GM23338 (cell line): Measurements from ENCODE around the gene COX8A. TPM values are rescaled to one million over a fixed set of nuclear protein-coding genes. Genes with fewer than 3 reads are reported as not detected.

ENCODE experiments used
- ATAC-seq: fragments of 200-7000 bp; cut with Tn5 transposase; 3 replicates; pipeline ENCODE4 v1.9.1; 2020
- DNase-seq: peaks from one replicate; pipeline ENCODE4 v3.0.0-alpha.2; 2015; ENCODE audit warnings: low spot score
- H2AFZ ChIP-seq: fragments of 200-600 bp; sonication (generic); 2 replicates; pipeline ENCODE4 v1.8.0; 2016; ENCODE audit warnings: antibody characterized with exemption, mild to moderate bottlenecking, moderate library complexity
- H3F3A ChIP-seq: fragments of 200-600 bp; sonication (generic); replicated peaks from 2 replicates; pipeline ENCODE4 v1.8.0; 2017; ENCODE audit warnings: antibody characterized with exemption, mixed run types, low read depth
- H3K27ac ChIP-seq: fragments of 200-600 bp; sonication (generic); 2 replicates; pipeline ENCODE4 v1.6.1; 2016; ENCODE audit warnings: low read depth
- H3K27me3 ChIP-seq: fragments of 200-600 bp; sonication (generic); 2 replicates; pipeline ENCODE4 v1.8.0; 2016; ENCODE audit warnings: mild to moderate bottlenecking, mixed run types, moderate library complexity; ENCODE audit not compliant: insufficient read depth
- H3K36me3 ChIP-seq: fragments of 200-600 bp; sonication (generic); 2 replicates; pipeline ENCODE4 v1.8.0; 2016; ENCODE audit warnings: mild to moderate bottlenecking; ENCODE audit not compliant: insufficient read depth
- H3K4me1 ChIP-seq: fragments of 200-600 bp; sonication (generic); 2 replicates; pipeline ENCODE4 v1.8.0; 2016; ENCODE audit warnings: mild to moderate bottlenecking, moderate library complexity; ENCODE audit not compliant: insufficient read depth
- H3K4me2 ChIP-seq: fragments of 200-600 bp; sonication (generic); 2 replicates; pipeline ENCODE4 v1.7.1; 2017; ENCODE audit warnings: mixed run types
- H3K4me3 ChIP-seq: fragments of 200-600 bp; sonication (generic); 2 replicates; pipeline ENCODE4 v1.6.1; 2016; ENCODE audit warnings: mixed run types
- H3K79me2 ChIP-seq: fragments of 200-600 bp; sonication (generic); replicated peaks from 2 replicates; pipeline ENCODE4 v1.8.0; 2017; ENCODE audit warnings: mild to moderate bottlenecking; ENCODE audit not compliant: insufficient read depth
- H3K9me2 ChIP-seq: fragments of 200-600 bp; sonication (generic); 2 replicates; pipeline ENCODE4 v1.8.0; 2017; ENCODE audit not compliant: insufficient read depth
- H4K20me1 ChIP-seq: fragments of 200-600 bp; sonication (generic); replicated peaks from 2 replicates; pipeline ENCODE4 v1.8.0; 2017; ENCODE audit warnings: mild to moderate bottlenecking; ENCODE audit not compliant: insufficient read depth
- H3K27ac Mint-ChIP-seq: 2 replicates; pipeline ENCODE4 v1.8.0; 2020; ENCODE audit warnings: inconsistent platforms, mild to moderate bottlenecking, moderate library complexity, mixed read lengths
- H3K27me3 Mint-ChIP-seq: 3 replicates; pipeline ENCODE4 v1.8.0; 2022; ENCODE audit warnings: low read depth, mild to moderate bottlenecking, moderate library complexity, mixed read lengths, inconsistent platforms; ENCODE audit not compliant: insufficient read depth, poor library complexity
- H3K36me3 Mint-ChIP-seq: 3 replicates; pipeline ENCODE4 v1.8.0; 2021; ENCODE audit warnings: low read depth, mild to moderate bottlenecking, inconsistent platforms, moderate library complexity, mixed read lengths
- H3K4me1 Mint-ChIP-seq: 3 replicates; pipeline ENCODE4 v1.8.0; 2020; ENCODE audit warnings: mild to moderate bottlenecking, inconsistent platforms, mixed read lengths
- H3K4me3 Mint-ChIP-seq: 3 replicates; pipeline ENCODE4 v1.8.0; 2021; ENCODE audit warnings: moderate library complexity, mild to moderate bottlenecking, inconsistent platforms, mixed read lengths
- H3K9me3 Mint-ChIP-seq: 3 replicates; pipeline ENCODE4 v1.8.0; 2020; ENCODE audit warnings: moderate library complexity, mild to moderate bottlenecking, inconsistent platforms, mixed read lengths
- CREB1 ChIP-seq: fragments of 250-450 bp; sonication (Bioruptor Pico); IDR thresholded peaks from 2 replicates; pipeline ENCODE4 v1.5.0; 2020; ENCODE audit warnings: low read depth, mild to moderate bottlenecking, moderate library complexity
- ETS1 ChIP-seq: IDR thresholded peaks from 2 replicates; pipeline ENCODE4 v1.6.1; 2016; ENCODE audit warnings: antibody characterized with exemption
- EZH2 ChIP-seq: fragments of 200-600 bp; sonication (generic); IDR thresholded peaks from one replicate; pipeline ENCODE4 v1.8.0; 2017; ENCODE audit warnings: antibody characterized with exemption, mild to moderate bottlenecking, low read depth; ENCODE audit not compliant: unreplicated experiment
- EZH2phosphoT487 ChIP-seq: fragments of 200-600 bp; sonication (generic); IDR thresholded peaks from one replicate; pipeline ENCODE4 v1.8.1; 2018; ENCODE audit warnings: antibody characterized with exemption; ENCODE audit not compliant: unreplicated experiment
- JUNB ChIP-seq: IDR thresholded peaks from one replicate; pipeline ENCODE4 v1.6.1; 2016; ENCODE audit warnings: antibody characterized with exemption; ENCODE audit not compliant: unreplicated experiment
- NANOG ChIP-seq: IDR thresholded peaks from 2 replicates; pipeline ENCODE4 v1.6.1; 2016; ENCODE audit warnings: antibody characterized with exemption, borderline replicate concordance
- POLR2AphosphoS5 ChIP-seq: IDR thresholded peaks from 2 replicates; pipeline ENCODE4 v1.6.1; 2016; ENCODE audit warnings: antibody characterized with exemption, low read depth
- REST ChIP-seq: IDR thresholded peaks from one replicate; pipeline ENCODE4 v1.6.1; 2018; ENCODE audit warnings: antibody characterized with exemption; ENCODE audit not compliant: unreplicated experiment
- STAT1 ChIP-seq: IDR thresholded peaks from one replicate; pipeline ENCODE4 v1.6.1; 2016; ENCODE audit warnings: antibody characterized with exemption; ENCODE audit not compliant: unreplicated experiment
- ZNF114 ChIP-seq: fragments of 250-450 bp; sonication (Bioruptor Pico); IDR thresholded peaks from 2 replicates; pipeline ENCODE4 v1.5.0; 2020; ENCODE audit warnings: mild to moderate bottlenecking, moderate library complexity
- ZNF331 ChIP-seq: fragments of 250-450 bp; sonication (Bioruptor Pico); IDR thresholded peaks from 2 replicates; pipeline ENCODE4 v1.5.0; 2020; ENCODE audit warnings: low read depth, mild to moderate bottlenecking, moderate library complexity
- polyA plus RNA-seq: library from polyadenylated mRNA; unstranded; fragments of >200 nt; fragmentation: Nextera tagmentation; extraction: Ambion mirVana; gene quantifications from 2 replicates; pipeline ENCODE4 v1.2.1, GENCODE V29; 2016
- total RNA-seq: library from RNA; depleted of rRNA; stranded (reverse); fragments of >200 nt; shearing (Covaris generic); gene quantifications from 2 replicates; pipeline ENCODE4 v1.2.3, GENCODE V29; 2014
- TF ChIP-seq, protein P1 (sequence below): fragments of 250-450 bp; sonication (Bioruptor Pico); IDR thresholded peaks from 2 replicates; pipeline ENCODE4 v1.5.0; 2020; ENCODE audit warnings: mild to moderate bottlenecking, moderate library complexity
- TF ChIP-seq, protein P2 (sequence below), 2 experiments: fragments of 200-600 bp in 1 of 2; sonication (generic) in 1 of 2; conservative IDR thresholded peaks; 2 replicates each; pipeline versions ENCODE4 v1.5.1 to v1.6.1; 2016 to 2017; ENCODE audit warnings: antibody characterized with exemption in 2 of 2, low read depth in 2 of 2, mild to moderate bottlenecking in 2 of 2, moderate library complexity in 1 of 2

The COX8A gene
- total and polyA plus RNA-seq, 2 experiments from 2014 or later: 427 to 483 TPM

GRCh38 chr11:64011371-64011770 lies 37.0 kb downstream of the COX8A start:
- DNase-seq (no peak), ATAC-seq (no peak)
- TF ChIP-seq, protein P1, sequence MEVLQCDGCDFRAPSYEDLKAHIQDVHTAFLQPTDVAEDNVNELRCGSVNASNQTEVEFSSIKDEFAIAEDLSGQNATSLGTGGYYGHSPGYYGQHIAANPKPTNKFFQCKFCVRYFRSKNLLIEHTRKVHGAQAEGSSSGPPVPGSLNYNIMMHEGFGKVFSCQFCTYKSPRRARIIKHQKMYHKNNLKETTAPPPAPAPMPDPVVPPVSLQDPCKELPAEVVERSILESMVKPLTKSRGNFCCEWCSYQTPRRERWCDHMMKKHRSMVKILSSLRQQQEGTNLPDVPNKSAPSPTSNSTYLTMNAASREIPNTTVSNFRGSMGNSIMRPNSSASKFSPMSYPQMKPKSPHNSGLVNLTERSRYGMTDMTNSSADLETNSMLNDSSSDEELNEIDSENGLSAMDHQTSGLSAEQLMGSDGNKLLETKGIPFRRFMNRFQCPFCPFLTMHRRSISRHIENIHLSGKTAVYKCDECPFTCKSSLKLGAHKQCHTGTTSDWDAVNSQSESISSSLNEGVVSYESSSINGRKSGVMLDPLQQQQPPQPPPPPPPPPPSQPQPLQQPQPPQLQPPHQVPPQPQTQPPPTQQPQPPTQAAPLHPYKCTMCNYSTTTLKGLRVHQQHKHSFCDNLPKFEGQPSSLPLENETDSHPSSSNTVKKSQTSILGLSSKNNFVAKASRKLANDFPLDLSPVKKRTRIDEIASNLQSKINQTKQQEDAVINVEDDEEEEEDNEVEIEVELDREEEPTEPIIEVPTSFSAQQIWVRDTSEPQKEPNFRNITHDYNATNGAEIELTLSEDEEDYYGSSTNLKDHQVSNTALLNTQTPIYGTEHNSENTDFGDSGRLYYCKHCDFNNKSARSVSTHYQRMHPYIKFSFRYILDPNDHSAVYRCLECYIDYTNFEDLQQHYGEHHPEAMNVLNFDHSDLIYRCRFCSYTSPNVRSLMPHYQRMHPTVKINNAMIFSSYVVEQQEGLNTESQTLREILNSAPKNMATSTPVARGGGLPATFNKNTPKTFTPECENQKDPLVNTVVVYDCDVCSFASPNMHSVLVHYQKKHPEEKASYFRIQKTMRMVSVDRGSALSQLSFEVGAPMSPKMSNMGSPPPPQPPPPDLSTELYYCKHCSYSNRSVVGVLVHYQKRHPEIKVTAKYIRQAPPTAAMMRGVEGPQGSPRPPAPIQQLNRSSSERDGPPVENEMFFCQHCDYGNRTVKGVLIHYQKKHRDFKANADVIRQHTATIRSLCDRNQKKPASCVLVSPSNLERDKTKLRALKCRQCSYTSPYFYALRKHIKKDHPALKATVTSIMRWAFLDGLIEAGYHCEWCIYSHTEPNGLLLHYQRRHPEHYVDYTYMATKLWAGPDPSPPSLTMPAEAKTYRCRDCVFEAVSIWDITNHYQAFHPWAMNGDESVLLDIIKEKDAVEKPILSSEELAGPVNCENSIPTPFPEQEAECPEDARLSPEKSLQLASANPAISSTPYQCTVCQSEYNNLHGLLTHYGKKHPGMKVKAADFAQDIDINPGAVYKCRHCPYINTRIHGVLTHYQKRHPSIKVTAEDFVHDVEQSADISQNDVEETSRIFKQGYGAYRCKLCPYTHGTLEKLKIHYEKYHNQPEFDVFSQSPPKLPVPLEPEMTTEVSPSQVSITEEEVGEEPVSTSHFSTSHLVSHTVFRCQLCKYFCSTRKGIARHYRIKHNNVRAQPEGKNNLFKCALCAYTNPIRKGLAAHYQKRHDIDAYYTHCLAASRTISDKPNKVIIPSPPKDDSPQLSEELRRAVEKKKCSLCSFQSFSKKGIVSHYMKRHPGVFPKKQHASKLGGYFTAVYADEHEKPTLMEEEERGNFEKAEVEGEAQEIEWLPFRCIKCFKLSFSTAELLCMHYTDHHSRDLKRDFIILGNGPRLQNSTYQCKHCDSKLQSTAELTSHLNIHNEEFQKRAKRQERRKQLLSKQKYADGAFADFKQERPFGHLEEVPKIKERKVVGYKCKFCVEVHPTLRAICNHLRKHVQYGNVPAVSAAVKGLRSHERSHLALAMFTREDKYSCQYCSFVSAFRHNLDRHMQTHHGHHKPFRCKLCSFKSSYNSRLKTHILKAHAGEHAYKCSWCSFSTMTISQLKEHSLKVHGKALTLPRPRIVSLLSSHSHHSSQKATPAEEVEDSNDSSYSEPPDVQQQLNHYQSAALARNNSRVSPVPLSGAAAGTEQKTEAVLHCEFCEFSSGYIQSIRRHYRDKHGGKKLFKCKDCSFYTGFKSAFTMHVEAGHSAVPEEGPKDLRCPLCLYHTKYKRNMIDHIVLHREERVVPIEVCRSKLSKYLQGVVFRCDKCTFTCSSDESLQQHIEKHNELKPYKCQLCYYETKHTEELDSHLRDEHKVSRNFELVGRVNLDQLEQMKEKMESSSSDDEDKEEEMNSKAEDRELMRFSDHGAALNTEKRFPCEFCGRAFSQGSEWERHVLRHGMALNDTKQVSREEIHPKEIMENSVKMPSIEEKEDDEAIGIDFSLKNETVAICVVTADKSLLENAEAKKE (CRISPR knock-in tag): no peak
- TF ChIP-seq REST (no peak), CREB1 (CRISPR knock-in tag) (no peak), ZNF114 (CRISPR knock-in tag) (no peak), ZNF331 (no peak), POLR2AphosphoS5 (no peak), NANOG (no peak), EZH2 (no peak), JUNB (no peak), STAT1 (no peak), EZH2phosphoT487 (no peak), ETS1 (no peak)
- TF ChIP-seq, protein P2, sequence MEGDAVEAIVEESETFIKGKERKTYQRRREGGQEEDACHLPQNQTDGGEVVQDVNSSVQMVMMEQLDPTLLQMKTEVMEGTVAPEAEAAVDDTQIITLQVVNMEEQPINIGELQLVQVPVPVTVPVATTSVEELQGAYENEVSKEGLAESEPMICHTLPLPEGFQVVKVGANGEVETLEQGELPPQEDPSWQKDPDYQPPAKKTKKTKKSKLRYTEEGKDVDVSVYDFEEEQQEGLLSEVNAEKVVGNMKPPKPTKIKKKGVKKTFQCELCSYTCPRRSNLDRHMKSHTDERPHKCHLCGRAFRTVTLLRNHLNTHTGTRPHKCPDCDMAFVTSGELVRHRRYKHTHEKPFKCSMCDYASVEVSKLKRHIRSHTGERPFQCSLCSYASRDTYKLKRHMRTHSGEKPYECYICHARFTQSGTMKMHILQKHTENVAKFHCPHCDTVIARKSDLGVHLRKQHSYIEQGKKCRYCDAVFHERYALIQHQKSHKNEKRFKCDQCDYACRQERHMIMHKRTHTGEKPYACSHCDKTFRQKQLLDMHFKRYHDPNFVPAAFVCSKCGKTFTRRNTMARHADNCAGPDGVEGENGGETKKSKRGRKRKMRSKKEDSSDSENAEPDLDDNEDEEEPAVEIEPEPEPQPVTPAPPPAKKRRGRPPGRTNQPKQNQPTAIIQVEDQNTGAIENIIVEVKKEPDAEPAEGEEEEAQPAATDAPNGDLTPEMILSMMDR (conservative IDR thresholded peaks at IDR 0.05; ENCODE audit: low read depth in 2 of 2): no peak
- H3K9me2 ChIP-seq: no peaks in the 10 kb centered on the region
- H3K4me3 Mint-ChIP-seq: no peak overlapping the region
- peaks cover 19% of the 10 kb centered on the region for H3K4me1 Mint-ChIP-seq
- H3K9me3 Mint-ChIP-seq: peaks cover 4% of the 10 kb centered on the region; the same call in 2 of the 3 replicates
- H3K4me1 ChIP-seq: peaks cover 12% of the 10 kb centered on the region
- 0 out of 2 replicates have a peak, but pooled peaks cover 8% of the 10 kb centered on the region for H3F3A ChIP-seq
- H3K4me2 ChIP-seq: no peak overlapping the region
- no peak overlapping the region for H3K4me3 ChIP-seq
- no peak overlapping the region for H2AFZ ChIP-seq
- H3K27me3 Mint-ChIP-seq: peaks cover 64% of the 10 kb centered on the region
- no peak overlapping the region for H3K27ac Mint-ChIP-seq
- H3K27ac ChIP-seq: no peak overlapping the region
- H4K20me1 ChIP-seq: no peaks in the 10 kb centered on the region
- no peaks in the 10 kb centered on the region for H3K36me3 Mint-ChIP-seq
- H3K36me3 ChIP-seq: no peaks in the 10 kb centered on the region
- H3K79me2 ChIP-seq: no peaks in the 10 kb centered on the region
- peaks cover 92% of the 10 kb centered on the region for H3K27me3 ChIP-seq
